Measurements from ENCODE around the gene RXRB. TPM values are rescaled to one million over a fixed set of nuclear protein-coding genes. Genes with fewer than 3 reads are reported as not detected.

The RXRB gene
- total RNA-seq, 1 donor from 2014 or later, result 58.3 TPM

DNA sequence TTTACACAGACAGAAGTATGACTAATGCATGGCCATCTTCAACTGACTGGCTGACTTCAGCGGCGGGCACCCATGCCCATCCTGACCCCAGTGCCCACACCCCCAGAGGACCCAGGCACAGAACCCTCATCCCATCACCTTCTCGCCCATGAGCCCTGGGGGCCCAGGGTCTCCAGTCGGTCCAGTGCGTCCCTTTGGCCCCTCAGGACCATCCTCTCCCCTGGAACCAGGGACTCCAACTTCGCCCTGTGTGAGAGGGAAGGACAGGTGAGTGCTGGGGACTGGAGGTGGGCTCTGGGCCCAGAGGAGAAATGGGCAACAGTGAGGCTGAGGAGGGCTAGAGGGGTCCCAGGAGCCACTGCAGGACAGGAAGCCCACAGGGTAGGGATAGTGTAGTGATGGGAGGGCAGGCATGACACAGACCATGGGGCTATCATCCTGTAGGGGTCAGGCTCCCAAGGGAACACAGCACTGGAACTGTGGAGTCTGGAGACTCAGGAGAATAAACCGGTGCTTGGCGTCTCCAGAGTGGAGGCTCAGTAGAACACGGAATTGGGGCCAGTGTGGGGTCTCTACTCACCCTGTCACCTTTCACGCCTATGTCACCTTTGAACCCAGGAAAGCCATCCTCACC is 24.9 kb downstream of the RXRB start:
- TF ChIP-seq, protein P1, sequence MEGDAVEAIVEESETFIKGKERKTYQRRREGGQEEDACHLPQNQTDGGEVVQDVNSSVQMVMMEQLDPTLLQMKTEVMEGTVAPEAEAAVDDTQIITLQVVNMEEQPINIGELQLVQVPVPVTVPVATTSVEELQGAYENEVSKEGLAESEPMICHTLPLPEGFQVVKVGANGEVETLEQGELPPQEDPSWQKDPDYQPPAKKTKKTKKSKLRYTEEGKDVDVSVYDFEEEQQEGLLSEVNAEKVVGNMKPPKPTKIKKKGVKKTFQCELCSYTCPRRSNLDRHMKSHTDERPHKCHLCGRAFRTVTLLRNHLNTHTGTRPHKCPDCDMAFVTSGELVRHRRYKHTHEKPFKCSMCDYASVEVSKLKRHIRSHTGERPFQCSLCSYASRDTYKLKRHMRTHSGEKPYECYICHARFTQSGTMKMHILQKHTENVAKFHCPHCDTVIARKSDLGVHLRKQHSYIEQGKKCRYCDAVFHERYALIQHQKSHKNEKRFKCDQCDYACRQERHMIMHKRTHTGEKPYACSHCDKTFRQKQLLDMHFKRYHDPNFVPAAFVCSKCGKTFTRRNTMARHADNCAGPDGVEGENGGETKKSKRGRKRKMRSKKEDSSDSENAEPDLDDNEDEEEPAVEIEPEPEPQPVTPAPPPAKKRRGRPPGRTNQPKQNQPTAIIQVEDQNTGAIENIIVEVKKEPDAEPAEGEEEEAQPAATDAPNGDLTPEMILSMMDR (IDR thresholded peaks at IDR 0.05), result no peak
- peaks cover 27% of the 10 kb centered on the region for H3K4me1 Mint-ChIP-seq (ENCODE audit: unreplicated experiment)
- peaks cover 12% of the 10 kb centered on the region for H3K27me3 Mint-ChIP-seq (ENCODE audit: unreplicated experiment)
- H3K27ac Mint-ChIP-seq (ENCODE audit: unreplicated experiment), result no peak overlapping the region
- DNase-seq (ENCODE audit: extremely low spot score, unreplicated experiment), result no peak
- no peak overlapping the region for H3K4me3 Mint-ChIP-seq (ENCODE audit: unreplicated experiment)
- H3K36me3 Mint-ChIP-seq (ENCODE audit: unreplicated experiment), result no peaks in the 10 kb centered on the region
- no peaks in the 10 kb centered on the region for H3K9me3 Mint-ChIP-seq (ENCODE audit: unreplicated experiment)

DNA sequence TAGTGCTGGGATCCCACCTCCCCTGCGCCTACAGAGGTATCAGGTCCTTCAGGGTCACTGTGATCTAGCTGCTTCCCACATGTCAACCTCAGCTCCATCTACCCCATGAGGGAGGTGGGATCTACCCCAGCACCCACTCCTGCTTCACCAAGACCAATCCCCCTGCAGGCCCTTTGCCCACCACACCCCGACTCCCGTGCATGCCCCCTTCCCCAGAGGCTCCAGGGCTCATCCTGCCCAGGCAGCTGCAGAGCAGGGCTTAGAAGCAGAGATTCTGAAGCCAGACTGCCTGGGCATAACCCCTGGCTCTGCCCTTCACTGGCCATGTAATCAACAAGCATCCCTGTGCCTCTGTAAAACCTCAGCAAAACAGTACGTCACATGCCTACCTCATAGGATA is 25.7 kb downstream of the RXRB start:
- H3K9me3 Mint-ChIP-seq (ENCODE audit: unreplicated experiment), result no peaks in the 10 kb centered on the region

DNA sequence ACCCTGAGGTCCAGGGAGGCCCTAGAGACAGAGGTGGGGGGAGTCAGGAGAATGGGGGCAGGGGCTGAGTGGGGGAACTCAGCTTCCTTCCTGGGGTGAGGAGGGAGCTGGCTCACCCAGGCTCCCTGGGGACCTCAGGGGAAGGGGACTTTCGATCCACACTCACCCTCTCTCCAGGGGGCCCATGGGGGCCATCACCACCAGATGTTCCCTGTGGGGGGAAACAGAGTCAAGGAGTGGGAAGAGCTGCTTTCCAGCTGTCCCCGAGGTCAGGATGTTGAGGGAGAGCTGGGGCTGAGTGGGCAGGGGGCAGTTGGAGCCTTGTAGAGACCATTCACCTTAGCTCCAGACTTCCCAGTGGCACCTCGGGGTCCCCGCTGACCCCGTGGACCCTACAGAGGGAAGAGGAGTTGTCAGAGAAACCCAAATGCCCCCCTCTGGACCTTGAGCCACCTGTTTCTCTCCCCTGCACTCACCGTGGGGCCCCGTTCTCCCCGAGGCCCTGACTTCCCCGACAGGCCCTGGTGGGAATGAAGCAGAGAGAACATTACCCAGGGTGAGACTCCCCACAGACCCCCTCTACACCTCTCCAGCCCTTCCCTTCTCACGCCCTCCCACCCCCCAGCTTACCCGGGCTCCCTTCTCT is 26.8 kb downstream of the RXRB start:
- H3K4me3 Mint-ChIP-seq (ENCODE audit: unreplicated experiment), result no peak overlapping the region
- no peak for DNase-seq (ENCODE audit: extremely low spot score, unreplicated experiment)
- H3K27me3 Mint-ChIP-seq (ENCODE audit: unreplicated experiment), result peaks cover 12% of the 10 kb centered on the region
- H3K9me3 Mint-ChIP-seq (ENCODE audit: unreplicated experiment), result no peaks in the 10 kb centered on the region
- no peaks in the 10 kb centered on the region for H3K36me3 Mint-ChIP-seq (ENCODE audit: unreplicated experiment)
- TF ChIP-seq, protein P1 (IDR thresholded peaks at IDR 0.05), result no peak
- H3K27ac Mint-ChIP-seq (ENCODE audit: unreplicated experiment), result no peak overlapping the region
- H3K4me1 Mint-ChIP-seq (ENCODE audit: unreplicated experiment), result peaks cover 30% of the 10 kb centered on the region

More for the DNA sequence above, 25.7 kb downstream of the RXRB start:
- DNase-seq (ENCODE audit: extremely low spot score, unreplicated experiment), result no peak
- Mint-ChIP-seq H3K36me3 (ENCODE audit: unreplicated experiment) (no peaks in the 10 kb centered on the region), H3K4me1 (ENCODE audit: unreplicated experiment) (peaks cover 30% of the 10 kb centered on the region), H3K27me3 (ENCODE audit: unreplicated experiment) (peaks cover 12% of the 10 kb centered on the region), H3K27ac (ENCODE audit: unreplicated experiment) (no peak overlapping the region), H3K4me3 (ENCODE audit: unreplicated experiment) (no peak overlapping the region)
- TF ChIP-seq, protein P1 (IDR thresholded peaks at IDR 0.05), result no peak

DNA sequence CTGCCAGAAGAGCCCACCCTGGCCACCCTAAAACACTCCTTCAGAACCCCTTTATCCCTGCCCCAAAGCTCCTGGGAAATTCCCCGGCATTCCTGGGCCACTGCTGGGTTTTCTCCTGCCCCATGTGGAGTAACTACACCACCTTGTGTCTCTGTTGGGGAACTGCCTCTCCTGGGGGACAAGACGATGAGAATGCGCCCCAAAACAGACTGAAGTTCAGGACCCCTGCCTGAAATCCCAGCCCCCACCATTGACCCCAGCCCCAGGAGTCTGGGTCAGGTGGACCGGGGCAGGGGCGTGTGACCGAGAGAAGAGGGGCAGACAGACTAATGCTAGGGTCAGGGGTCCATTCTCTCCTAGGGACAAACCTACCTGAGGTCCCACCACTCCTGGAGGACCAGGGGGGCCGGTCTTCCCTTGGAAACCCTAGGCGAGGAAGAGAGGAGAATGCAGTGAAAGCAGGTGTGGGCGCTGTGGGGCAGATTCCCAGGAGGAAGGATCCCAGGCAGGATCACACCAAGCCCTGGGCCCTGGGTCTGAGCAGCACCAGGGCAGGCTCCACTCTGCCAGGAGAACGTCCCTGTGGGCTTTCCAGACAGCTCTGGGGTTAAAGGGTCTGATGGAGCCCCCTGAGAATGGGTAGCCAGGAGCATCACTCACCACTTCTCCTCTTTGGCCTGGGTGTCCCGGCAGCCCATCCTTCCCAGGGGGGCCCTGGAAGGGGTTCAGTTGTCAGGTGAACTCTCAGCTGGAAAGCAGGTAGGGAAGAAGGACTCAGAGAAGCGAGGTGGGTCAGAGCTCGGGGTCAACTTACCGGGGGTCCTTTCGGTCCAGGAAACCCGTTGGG is 27.6 kb downstream of the RXRB start:
- no peaks in the 10 kb centered on the region for H3K36me3 Mint-ChIP-seq (ENCODE audit: unreplicated experiment)
- no peak overlapping the region for H3K4me3 Mint-ChIP-seq (ENCODE audit: unreplicated experiment)
- DNase-seq (ENCODE audit: extremely low spot score, unreplicated experiment), result no peak
- H3K9me3 Mint-ChIP-seq (ENCODE audit: unreplicated experiment), result no peaks in the 10 kb centered on the region
- H3K27ac Mint-ChIP-seq (ENCODE audit: unreplicated experiment), result no peak overlapping the region
- TF ChIP-seq, protein P1 (IDR thresholded peaks at IDR 0.05), result peak; percentile 58
- peaks cover 12% of the 10 kb centered on the region for H3K27me3 Mint-ChIP-seq (ENCODE audit: unreplicated experiment)
- H3K4me1 Mint-ChIP-seq (ENCODE audit: unreplicated experiment), result peaks cover 23% of the 10 kb centered on the region

All from osteocyte (in vitro differentiated cells).